Activated CD8-positive, alpha-beta memory T cell treated with anti-CD3 and anti-CD28 coated beads for 4 hours (primary cell): ENCODE data around the gene SCO2.

Experiments
- DNase-seq, 2 donors: peaks; one replicate each; pipeline ENCODE4 v3.0.0-alpha.2; 2020; ENCODE audit warnings: low read depth in 2 of 2

Gene SCO2

GRCh38 chr22:50498322-50498890 is 27.0 kb downstream of the SCO2 start:
- DNase-seq = peak; percentile 39 to 51

DNA sequence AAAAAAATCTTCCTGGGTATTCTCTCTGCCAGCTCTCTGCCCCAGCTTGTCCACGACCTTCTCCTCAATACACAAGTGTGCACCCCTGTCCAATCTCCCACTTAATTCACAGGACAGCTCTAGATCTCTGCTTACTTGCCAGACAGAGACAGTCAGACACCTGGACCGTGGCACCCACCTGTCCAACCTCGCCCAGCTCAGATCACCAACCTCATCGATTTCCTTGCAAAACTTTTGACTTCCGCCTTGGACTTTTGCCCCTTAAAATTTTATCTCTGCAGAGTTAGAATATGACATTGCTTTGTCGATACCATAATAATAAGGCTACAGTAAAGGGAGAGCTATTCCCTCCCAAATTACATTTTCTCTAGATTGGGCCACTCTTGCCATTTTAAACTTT is 28.3 kb downstream of the SCO2 start:
- DNase-seq = no peak

- no peak for DNase-seq
Observed at GRCh38 chr22:50490531-50491308, 34.7 kb downstream of the SCO2 start.

GRCh38 chr22:50489363-50490243 is 35.8 kb downstream of the SCO2 start:
- DNase-seq = no peak

GRCh38 chr22:50488886-50489285 is 36.5 kb downstream of the SCO2 start:
- no peak for DNase-seq

- DNase-seq = no peak
Observed at GRCh38 chr22:50488006-50488677, 37.3 kb downstream of the SCO2 start.

DNA sequence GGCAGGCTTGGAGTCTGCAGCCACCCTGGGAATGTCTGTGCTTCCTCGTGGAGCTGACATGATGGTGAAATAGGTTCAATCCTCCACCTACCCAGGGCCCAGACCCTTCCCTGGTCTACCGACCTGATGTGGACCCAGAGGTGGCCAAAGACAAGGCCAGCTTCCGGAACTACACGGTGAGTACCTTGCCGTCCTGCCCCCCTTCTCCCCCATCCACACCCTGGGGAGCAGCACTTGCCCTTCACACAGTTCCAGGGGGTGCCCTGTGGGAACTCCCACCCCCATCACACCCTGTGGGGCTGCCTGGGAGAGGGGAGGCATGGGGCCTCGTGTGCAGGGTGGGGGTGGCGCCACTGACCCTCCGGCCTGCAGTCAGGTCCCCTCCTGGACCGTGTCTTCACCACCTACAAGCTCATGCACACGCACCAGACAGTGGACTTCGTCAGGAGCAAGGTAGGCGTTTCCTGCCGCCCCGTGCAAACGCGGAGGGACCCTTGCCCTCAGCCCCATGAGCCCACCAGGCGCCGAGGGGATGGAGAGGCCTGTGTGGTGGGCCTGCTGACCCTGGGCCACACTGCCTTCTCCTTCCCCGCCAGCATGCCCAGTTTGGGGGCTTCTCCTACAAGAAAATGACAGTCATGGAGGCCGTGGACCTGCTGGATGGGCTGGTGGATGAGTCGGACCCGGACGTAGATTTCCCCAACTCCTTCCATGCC is 38.0 kb downstream of the SCO2 start:
- no peak for DNase-seq

GRCh38 chr22:50486561-50487289 is 38.7 kb downstream of the SCO2 start, which contains the start of gene MIOX:
Gene MIOX, plus strand, starts transcription at chr22:50486859. Its CDS starts 39 bp downstream, at chr22:50486898.
- no peak for DNase-seq

DNA sequence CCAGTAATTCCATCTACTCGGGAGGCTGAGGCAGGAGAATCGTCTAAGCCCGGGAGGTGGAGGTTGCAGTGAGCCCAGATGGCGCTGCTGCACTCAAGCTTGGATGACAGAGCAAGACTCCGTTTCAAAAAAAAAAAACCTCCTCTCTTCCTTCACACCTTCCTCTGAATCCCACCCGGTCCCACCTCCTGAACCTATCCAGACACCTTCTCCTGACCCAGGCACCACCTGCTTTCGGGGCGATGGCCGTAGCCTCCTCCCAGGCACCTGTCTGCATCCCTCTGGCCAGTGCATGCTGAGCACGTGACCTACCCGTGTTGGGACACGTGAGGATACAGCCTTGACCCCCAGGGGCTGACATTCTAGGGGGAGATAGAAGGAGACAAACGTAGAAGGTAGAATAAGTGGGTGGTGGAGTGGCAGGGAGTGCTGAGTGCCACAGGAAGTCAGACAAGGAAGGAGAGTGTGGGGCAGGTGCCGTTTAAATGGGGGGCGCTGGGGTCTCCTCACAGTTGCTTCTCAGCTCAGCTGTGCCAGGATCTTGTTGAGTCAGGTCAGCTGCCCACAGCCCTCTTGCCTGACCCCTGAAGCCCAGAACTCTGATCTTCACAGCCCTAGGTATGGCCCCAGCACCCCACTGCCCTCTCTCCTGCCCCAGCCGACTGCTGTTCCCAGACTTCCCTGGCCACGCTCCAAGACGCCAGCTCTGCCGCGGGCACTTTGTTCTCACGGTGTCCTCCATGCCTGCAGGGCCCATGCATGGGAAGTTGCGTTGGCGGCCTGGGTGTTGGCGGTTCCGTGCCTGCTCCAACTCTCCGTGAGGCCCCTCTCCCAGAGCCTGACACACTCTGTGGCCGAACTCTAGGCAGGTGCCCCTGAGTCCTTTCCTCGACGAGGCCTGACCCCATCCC is 39.9 kb downstream of the SCO2 start:
- DNase-seq = no peak

DNA sequence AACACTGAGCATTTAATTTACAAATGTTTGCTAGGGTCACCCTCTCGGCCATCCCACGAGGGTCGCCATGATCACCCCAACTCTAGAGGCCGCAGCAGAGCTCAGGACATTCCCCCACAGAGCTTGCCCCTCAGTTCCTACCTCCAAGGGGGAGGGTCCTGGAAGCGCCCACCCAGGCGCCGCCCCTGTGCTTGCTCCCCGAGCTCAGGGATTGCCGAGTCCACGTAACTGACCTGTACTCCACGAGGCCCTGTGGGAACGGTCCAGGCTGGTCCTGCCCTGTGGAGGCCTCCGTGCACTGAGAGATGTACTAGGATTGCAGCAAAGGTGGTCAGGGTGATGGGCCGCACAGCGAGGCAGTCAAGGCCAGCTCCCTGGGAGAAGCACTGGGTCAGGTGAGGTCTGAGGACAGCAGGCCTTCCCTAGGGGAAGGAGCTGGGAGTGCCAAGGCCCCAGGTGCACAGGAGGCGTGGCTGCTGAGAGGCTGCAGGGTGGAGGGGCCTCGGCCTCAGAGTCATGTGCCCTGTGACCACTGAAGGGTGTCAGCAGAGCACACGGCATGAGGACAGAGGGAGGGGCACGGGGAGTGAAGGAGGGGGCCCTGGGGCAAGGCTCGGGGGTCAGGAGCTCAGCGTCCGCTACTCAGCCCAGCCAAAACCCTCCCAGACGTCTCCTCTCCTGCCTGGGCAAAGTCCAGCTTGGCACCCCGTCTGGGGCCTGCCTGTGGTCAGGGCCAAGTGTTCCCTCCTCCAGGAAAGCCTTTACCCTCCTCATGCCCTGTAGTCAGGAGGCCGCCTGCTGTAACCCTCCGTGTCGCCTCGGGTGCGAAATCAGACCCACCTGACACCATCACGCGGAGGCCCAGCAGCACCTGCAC is 41.2 kb downstream of the SCO2 start:
- no peak for DNase-seq

- DNase-seq = no peak
Observed at GRCh38 chr22:50483556-50483955, 41.8 kb downstream of the SCO2 start.

DNA sequence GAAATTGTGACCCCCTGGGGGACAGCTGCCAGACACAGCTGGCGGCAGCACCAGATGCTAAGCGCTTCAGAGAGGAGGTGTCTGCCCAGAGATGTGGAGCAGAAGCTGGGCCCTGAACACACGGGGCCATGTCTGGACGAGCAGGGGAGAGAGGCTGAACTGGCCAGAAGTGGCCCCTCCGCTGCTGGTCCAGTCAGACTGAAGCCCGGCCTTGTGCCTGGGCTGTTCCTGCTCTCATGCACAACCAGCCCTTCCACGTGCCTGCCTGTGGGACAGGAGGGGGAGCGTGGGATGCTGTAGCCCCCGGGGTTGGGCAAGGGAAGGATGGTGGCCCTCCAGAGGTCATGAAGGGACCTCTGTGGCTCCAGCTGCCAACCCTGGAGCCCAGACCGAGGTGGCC is 42.3 kb downstream of the SCO2 start:
- DNase-seq = no peak

DNA sequence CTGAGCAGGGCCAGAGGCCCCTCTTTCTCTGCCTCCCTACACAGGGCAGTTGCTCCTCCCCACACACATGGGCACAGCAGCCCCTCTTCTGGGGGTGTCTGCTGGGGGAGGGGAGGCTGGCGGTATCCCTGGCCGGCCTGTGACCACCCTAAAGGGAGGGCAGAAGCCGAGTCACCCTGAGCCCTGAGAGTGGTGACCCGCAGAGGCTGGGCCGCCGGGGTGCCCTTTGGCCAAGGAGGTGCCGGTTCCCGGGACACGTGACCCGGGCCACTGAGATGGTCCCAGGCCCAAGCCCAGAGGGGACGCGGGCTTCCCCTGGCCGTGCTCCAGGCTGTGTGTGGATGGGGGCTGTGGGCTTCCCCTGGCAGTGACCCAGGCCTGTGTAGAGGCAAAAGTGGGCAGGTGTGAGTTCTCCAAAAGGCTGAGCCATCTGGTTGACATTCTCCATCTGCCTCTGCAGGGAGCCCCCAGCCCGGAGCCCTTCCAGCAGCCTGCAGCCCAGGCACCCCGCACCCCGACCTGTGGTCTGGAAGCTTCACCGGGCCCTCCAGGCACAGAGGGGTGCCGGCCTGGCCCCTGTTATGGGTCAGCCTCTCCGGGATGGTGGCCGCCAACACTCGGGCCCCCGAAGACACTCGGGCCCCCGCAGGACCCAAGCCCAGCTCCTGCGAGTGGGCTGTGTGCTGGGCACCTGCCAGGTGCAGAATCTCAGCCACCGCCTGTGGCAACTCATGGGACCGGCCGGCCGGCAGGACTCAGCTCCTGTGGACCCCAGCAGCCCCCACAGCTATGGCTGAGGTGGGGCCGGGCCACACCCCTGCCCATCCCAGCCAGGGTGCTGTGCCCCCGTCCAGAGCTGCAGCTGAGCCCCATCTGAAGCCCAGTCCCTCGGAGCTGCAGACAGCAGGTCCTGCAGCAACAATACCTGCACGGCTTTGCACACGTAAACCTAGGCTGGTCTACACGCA is 43.0 kb downstream of the SCO2 start:
- no peak for DNase-seq

- peak in 1 of 2 donors; percentile 31 for DNase-seq
Observed at GRCh38 chr22:50481440-50482106, 43.8 kb downstream of the SCO2 start, which contains the start of gene ADM2. Gene ADM2, plus strand, starts transcription at chr22:50481543. Its CDS starts 305 bp downstream, at chr22:50481848.

GRCh38 chr22:50481045-50481439 is 44.4 kb downstream of the SCO2 start:
- no peak for DNase-seq

GRCh38 chr22:50479721-50480120 is 45.7 kb downstream of the SCO2 start:
- DNase-seq = no peak

DNA sequence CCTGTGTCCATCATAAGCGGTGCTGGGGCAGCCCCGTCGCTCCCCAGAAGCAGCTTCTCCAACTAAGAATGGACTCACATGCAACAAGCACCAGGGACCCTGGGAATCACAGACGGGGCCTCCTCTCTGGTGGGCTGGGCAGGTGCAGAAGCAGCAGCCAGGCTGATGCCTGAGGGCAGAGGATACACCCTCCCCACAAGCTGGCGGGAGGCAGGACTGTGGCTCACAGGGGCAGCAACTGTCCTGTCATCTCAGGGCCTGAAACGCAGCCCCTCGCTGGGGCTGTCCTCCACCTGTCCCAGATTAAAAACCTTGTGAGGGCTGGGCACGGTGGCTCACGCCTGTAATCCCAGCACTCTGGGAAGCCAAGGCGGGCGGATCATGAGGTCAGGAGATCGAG is 47.5 kb downstream of the SCO2 start:
- DNase-seq = no peak
